GM12891 (cell line): Measurements from ENCODE around the gene CD226.

Experiments used
- PAX5 ChIP-seq: IDR thresholded peaks from 2 replicates; pipeline ENCODE4 v1.6.1; 2011; ENCODE audit warnings: low read length, moderate library complexity, mild to moderate bottlenecking; ENCODE audit not compliant: insufficient read depth, severe bottlenecking
- POLR2A ChIP-seq: IDR thresholded peaks from 2 replicates; pipeline ENCODE4 v1.6.1; 2011; ENCODE audit warnings: low read depth, low read length, control low read depth
- POLR2AphosphoS5 ChIP-seq: IDR thresholded peaks from 2 replicates; pipeline ENCODE4 v1.6.1; 2011; ENCODE audit warnings: low read depth, low read length, control low read depth
- POU2F2 ChIP-seq: IDR thresholded peaks from 2 replicates; pipeline ENCODE4 v1.6.1; 2011; ENCODE audit warnings: low read depth, mild to moderate bottlenecking, control low read depth, low read length, moderate library complexity
- SPI1 ChIP-seq: IDR thresholded peaks from 2 replicates; pipeline ENCODE4 v1.6.1; 2011; ENCODE audit warnings: low read depth, low read length, control low read depth
- TAF1 ChIP-seq: IDR thresholded peaks from 2 replicates; pipeline ENCODE4 v1.6.1; 2011; ENCODE audit warnings: low read depth, low read length, control low read depth

GRCh38 chr18:69840001-69840400, 107.7 kb downstream of the CD226 start:
- TF ChIP-seq POLR2A (no peak), POLR2AphosphoS5 (no peak), TAF1 (no peak), SPI1 (no peak), PAX5 (no peak), POU2F2 (no peak)
